GM23248 (cell line): Measurements from ENCODE around the gene RPL36A. TPM values are rescaled to one million over a fixed set of nuclear protein-coding genes. Genes with fewer than 3 reads are reported as not detected.
A peak's percentile ranks its signal among the peaks of the same experiment; 100 is the strongest.

Experiments
- DNase-seq: peaks from one replicate; pipeline ENCODE4 v3.0.0-alpha.2; 2015
- H2AFZ ChIP-seq: fragments of 200-600 bp; sonication (generic); 2 replicates; pipeline ENCODE4 v1.6.1; 2016; ENCODE audit warnings: antibody characterized with exemption
- H3F3A ChIP-seq: fragments of 200-600 bp; sonication (generic); 2 replicates; pipeline ENCODE4 v1.6.1; 2016; ENCODE audit warnings: mild to moderate bottlenecking, antibody characterized with exemption, mixed run types; ENCODE audit not compliant: insufficient read depth
- H3K27ac ChIP-seq: fragments of 200-600 bp; sonication (generic); 2 replicates; pipeline ENCODE4 v1.5.1; 2016; ENCODE audit warnings: mild to moderate bottlenecking
- H3K27me3 ChIP-seq: fragments of 200-600 bp; sonication (generic); replicated peaks from 2 replicates; pipeline ENCODE4 v1.6.1; 2016; ENCODE audit warnings: mild to moderate bottlenecking; ENCODE audit not compliant: insufficient read depth
- H3K36me3 ChIP-seq: fragments of 200-600 bp; sonication (generic); 2 replicates; pipeline ENCODE4 v1.6.1; 2016; ENCODE audit warnings: low read depth, mild to moderate bottlenecking
- H3K4me1 ChIP-seq: fragments of 200-600 bp; sonication (generic); 2 replicates; pipeline ENCODE4 v1.6.1; 2016; ENCODE audit warnings: mild to moderate bottlenecking; ENCODE audit not compliant: insufficient read depth
- H3K4me2 ChIP-seq: fragments of 200-600 bp; sonication (generic); one replicate; pipeline ENCODE4 v1.6.1; 2016; ENCODE audit warnings: mild to moderate bottlenecking; ENCODE audit not compliant: unreplicated experiment
- H3K4me3 ChIP-seq: fragments of 200-600 bp; sonication (generic); 2 replicates; pipeline ENCODE4 v1.5.1; 2016; ENCODE audit warnings: mild to moderate bottlenecking
- H3K79me2 ChIP-seq: fragments of 200-600 bp; sonication (generic); 2 replicates; pipeline ENCODE4 v1.6.1; 2016; ENCODE audit warnings: mild to moderate bottlenecking; ENCODE audit not compliant: insufficient read depth
- H3K9ac ChIP-seq: fragments of 200-600 bp; sonication (generic); 2 replicates; pipeline ENCODE4 v1.6.1; 2016; ENCODE audit warnings: mild to moderate bottlenecking
- H3K9me2 ChIP-seq: fragments of 200-600 bp; sonication (generic); 2 replicates; pipeline ENCODE4 v1.6.1; 2016; ENCODE audit warnings: mixed run types, mild to moderate bottlenecking, moderate library complexity; ENCODE audit not compliant: insufficient read depth
- H3K9me3 ChIP-seq: fragments of 200-600 bp; sonication (generic); one replicate; pipeline ENCODE4 v1.6.1; 2017; ENCODE audit warnings: low read depth
- H4K20me1 ChIP-seq: fragments of 200-600 bp; sonication (generic); 2 replicates; pipeline ENCODE4 v1.6.0; 2016; ENCODE audit not compliant: insufficient read depth
- EZH2 ChIP-seq: fragments of 200-600 bp; sonication (generic); IDR thresholded peaks from 2 replicates; pipeline ENCODE4 v1.6.1; 2018; ENCODE audit warnings: antibody characterized with exemption, mild to moderate bottlenecking; ENCODE audit not compliant: insufficient read depth, poor library complexity, severe bottlenecking
- EZH2phosphoT487 ChIP-seq: fragments of 200-600 bp; sonication (generic); IDR thresholded peaks from 2 replicates; pipeline ENCODE4 v1.6.1; 2018; ENCODE audit warnings: antibody characterized with exemption, moderate library complexity, mild to moderate bottlenecking, low read depth; ENCODE audit not compliant: insufficient read depth
- WGBS, 2 experiments: methylation state at CpG; one replicate each; pipeline ENCODE4 v1.1.6; 2015 to 2017; ENCODE audit warnings: low lambda C conversion rate in 2 of 2, low coverage in 1 of 2; ENCODE audit errors: missing lambda C conversion rate in 2 of 2; 5-methylcytosine and 5-hydroxymethylcytosine counted together
- in situ Hi-C: fragments of 300-500 bp; cut with MboI; formaldehyde crosslinking; loops from 2 replicates; pipeline ENCODE4 v1.15.0; 2020
- polyA plus RNA-seq: library from polyadenylated mRNA; unstranded; fragments of >200 nt; fragmentation: Nextera tagmentation; extraction: Ambion mirVana; gene quantifications from 2 replicates; pipeline ENCODE4 v1.2.1, GENCODE V29; 2016
- total RNA-seq: library from RNA; depleted of rRNA; stranded (reverse); fragments of >200 nt; shearing (Covaris generic); gene quantifications from 2 replicates; pipeline ENCODE4 v1.2.3, GENCODE V29; 2014

The RPL36A gene
- total and polyA plus RNA-seq, 2 experiments from 2014 or later = 240 to 331 TPM

DNA sequence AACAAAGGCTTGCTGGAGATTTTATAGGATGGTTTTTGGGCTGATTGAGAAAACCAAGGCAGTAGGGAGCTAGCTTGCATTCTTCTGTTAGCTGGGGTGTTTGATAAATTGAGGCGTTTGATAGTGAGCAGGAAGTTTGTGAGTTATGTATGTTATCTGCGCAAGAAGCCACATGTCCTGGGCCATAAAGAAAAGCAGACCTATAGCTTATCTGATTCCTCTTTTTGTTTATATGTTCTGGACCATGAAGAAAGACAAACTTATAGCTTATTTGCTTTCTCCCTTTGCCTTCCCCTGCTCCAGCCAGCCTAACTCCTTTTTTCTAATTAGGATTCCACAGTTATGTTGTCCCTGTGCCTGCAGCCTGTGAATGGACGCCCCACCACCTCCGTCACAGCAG lies 26.4 kb downstream of the RPL36A start:
- Histone ChIP-seq H3K9ac (no peak overlapping the region), H3F3A (0 out of 2 replicates have a peak, but pooled peaks cover 4% of the 10 kb centered on the region), H2AFZ (peak overlapping the region; percentile 91), H3K4me2 (peak overlapping the region; percentile 80), H4K20me1 (no peaks in the 10 kb centered on the region), H3K9me2 (no peaks in the 10 kb centered on the region), H3K4me1 (peaks cover 7% of the 10 kb centered on the region; the same call in 1 of the 2 replicates), H3K27ac (no peak overlapping the region), H3K36me3 (no peaks in the 10 kb centered on the region), H3K79me2 (peaks cover 26% of the 10 kb centered on the region), H3K9me3 (no peaks in the 10 kb centered on the region), H3K27me3 (no peaks in the 10 kb centered on the region), H3K4me3 (no peak overlapping the region)
- no peak for DNase-seq
- in situ Hi-C loops = loop anchor here (25.0 kb wide), 1 partner anchor 220 kb away; no protein-coding TSS in a partner anchor
- TF ChIP-seq EZH2 (no peak), EZH2phosphoT487 (no peak)
- 67 to 71% methylated on average over 4 of the region's 4 CpGs for WGBS, 2 experiments

DNA sequence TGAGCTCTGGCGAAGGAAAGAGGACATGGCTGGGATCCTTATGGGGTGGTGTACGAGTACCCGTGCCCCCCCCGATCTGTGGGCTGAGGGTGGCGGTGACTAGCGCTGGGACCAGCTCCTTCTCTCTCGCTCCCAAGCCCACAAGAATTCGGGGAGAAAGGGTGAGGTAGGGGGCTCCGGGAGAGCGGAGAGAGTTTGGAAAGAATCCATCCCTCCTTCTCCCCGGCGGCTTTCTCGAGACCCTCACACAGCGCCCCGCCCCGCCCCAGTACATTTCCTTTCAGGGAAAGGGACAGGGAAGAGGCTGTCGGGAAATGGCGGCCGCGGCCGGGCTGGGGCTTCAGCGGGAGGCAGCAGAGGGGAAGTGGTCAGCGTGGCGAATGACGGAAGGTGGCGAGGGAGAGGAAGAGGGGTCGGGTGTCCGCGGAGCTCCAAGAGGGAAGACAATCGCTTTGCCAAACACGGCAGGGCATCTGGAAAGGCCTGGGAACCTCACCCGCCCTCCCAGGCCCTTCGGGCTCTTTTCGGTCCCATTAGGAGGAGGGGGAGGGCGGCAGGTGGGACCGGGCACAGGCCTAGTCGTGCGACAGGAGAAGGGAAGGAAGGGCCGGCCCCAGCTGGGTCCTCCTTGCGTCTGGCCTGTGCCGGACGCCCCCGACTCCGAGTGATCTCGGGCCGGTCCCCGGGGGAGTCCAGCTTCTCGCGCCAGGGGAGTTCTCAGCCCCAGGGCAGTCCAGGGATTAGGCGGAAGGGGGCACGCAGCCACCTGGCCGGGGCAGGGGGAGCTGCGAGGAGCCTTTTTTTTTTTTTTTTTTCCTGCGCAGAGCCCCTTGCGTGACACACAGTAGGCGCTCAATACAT lies 27.4 kb downstream of the RPL36A start:
- H3K9ac ChIP-seq = peak overlapping the region; percentile 95
- TF ChIP-seq EZH2 = no peak
- TF ChIP-seq EZH2phosphoT487 = no peak
- WGBS, 2 experiments = 2 to 3% methylated on average over 11 to 48 of the region's 56 CpGs
- H3K9me3 ChIP-seq = no peaks in the 10 kb centered on the region
- peak overlapping the region; percentile 79 for H3K4me3 ChIP-seq
- H3K79me2 ChIP-seq = peaks cover 15% of the 10 kb centered on the region
- peaks cover 7% of the 10 kb centered on the region; the same call in 1 of the 2 replicates for H3K4me1 ChIP-seq
- H4K20me1 ChIP-seq = no peaks in the 10 kb centered on the region
- 0 out of 2 replicates have a peak, but pooled peaks cover 4% of the 10 kb centered on the region for H3F3A ChIP-seq
- no peaks in the 10 kb centered on the region for H3K36me3 ChIP-seq
- peak overlapping the region; percentile 62 for H3K27ac ChIP-seq
- no peaks in the 10 kb centered on the region for H3K9me2 ChIP-seq
- H3K4me2 ChIP-seq = peak overlapping the region; percentile 80
- peak overlapping the region; percentile 91 for H2AFZ ChIP-seq
- in situ Hi-C loops = loop anchor here (25.0 kb wide), 1 partner anchor 219 kb away; no protein-coding TSS in a partner anchor
- DNase-seq = peak; percentile 50
- no peaks in the 10 kb centered on the region for H3K27me3 ChIP-seq

DNA sequence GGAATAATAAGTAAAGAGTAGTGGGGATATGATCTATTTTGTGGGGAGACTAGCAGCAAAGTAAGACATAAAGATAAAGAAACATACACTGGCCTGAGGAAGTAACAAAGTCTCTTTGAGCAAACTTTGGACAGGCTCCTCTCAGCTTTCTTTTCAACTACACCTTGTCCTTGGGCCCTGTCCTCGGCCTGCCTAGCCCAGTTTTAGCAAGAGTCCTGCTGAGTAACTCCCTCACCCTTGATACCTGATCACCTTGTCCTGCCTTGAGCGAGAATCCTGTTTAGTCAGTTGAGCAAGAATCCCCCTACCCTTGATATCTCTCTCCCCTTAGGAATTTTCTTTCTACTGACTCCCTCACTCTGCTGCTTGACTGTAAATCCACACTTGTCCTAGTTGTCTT lies 28.7 kb downstream of the RPL36A start:
- 0 out of 2 replicates have a peak, but pooled peaks cover 4% of the 10 kb centered on the region for H3K79me2 ChIP-seq
- H3K27ac ChIP-seq = no peak overlapping the region
- no peak overlapping the region for H3K9ac ChIP-seq
- H3K4me1 ChIP-seq = peaks cover 3% of the 10 kb centered on the region; the same call in 1 of the 2 replicates
- 100% methylated on average over 2 of the region's 2 CpGs for WGBS, 2 experiments
- H3K4me3 ChIP-seq = no peak overlapping the region; the same call in 1 of the 2 replicates
- no peak for DNase-seq
- H3K9me2 ChIP-seq = no peaks in the 10 kb centered on the region
- in situ Hi-C loops = loop anchor here (25.0 kb wide), 1 partner anchor 218 kb away; no protein-coding TSS in a partner anchor
- H3K36me3 ChIP-seq = no peaks in the 10 kb centered on the region
- no peaks in the 10 kb centered on the region for H3F3A ChIP-seq
- no peaks in the 10 kb centered on the region for H3K27me3 ChIP-seq
- no peaks in the 10 kb centered on the region for H4K20me1 ChIP-seq
- TF ChIP-seq EZH2 (no peak), EZH2phosphoT487 (no peak)
- peak overlapping the region; percentile 91; the same call in 1 of the 2 replicates for H2AFZ ChIP-seq
- H3K4me2 ChIP-seq = peak overlapping the region; percentile 80
- H3K9me3 ChIP-seq = no peaks in the 10 kb centered on the region

DNA sequence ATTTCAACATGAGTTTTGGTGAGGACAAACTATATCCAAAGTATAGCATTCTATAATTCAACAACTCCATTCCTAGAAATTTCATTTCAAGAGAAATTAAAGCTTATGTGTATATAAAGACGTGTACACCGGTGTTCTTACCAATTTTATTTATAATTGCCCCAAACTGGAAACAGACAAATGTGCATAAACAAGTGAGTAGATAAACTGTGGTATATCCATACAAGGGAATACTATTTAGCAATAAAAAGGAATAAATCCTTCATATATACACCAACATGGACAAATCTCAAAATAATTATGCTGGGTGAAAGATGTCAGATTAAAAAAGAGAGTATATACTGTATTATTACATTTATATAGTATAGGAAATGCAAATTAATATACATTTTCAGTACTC lies 37.1 kb downstream of the RPL36A start:
- DNase-seq = no peak
- in situ Hi-C loops = no loop called here
- peaks cover 16% of the 10 kb centered on the region for H3F3A ChIP-seq
- TF ChIP-seq EZH2 = no peak
- no peaks in the 10 kb centered on the region for H3K9me2 ChIP-seq
- H4K20me1 ChIP-seq = no peaks in the 10 kb centered on the region
- H3K27ac ChIP-seq = no peak overlapping the region
- H3K9ac ChIP-seq = no peak overlapping the region
- H3K9me3 ChIP-seq = no peaks in the 10 kb centered on the region
- no peak overlapping the region for H3K4me2 ChIP-seq
- no peaks in the 10 kb centered on the region for H3K36me3 ChIP-seq
- H3K27me3 ChIP-seq = no peaks in the 10 kb centered on the region
- 98 to 100% methylated on average over 2 of the region's 2 CpGs for WGBS, 2 experiments
- no peaks in the 10 kb centered on the region for H3K79me2 ChIP-seq
- no peak overlapping the region for H2AFZ ChIP-seq
- no peak overlapping the region for H3K4me3 ChIP-seq
- peaks cover 14% of the 10 kb centered on the region for H3K4me1 ChIP-seq
